Endothelial cell of hepatic sinusoid (primary cell): Measurements from ENCODE around the gene SERPINA5.
"Not testable (repeated sequence)": the region's sequence is repeated elsewhere in the genome, so short reads cannot be mapped to it uniquely, and the experiment has no call there.

Source experiments
- in situ Hi-C: cut with HindIII; loops from 2 replicates; pipeline ENCODE4 v1.10.0; 2017; ENCODE audit warnings: low sequenced_read_pairs

SERPINA5 gene

GRCh38 chr14:94621358-94622134 lies 40.3 kb downstream of the SERPINA5 start:
- in situ Hi-C loops, result no loop called here

GRCh38 chr14:94622653-94623421 lies 41.6 kb downstream of the SERPINA5 start:
- in situ Hi-C loops, result no loop called here

GRCh38 chr14:94623422-94623809 lies 42.2 kb downstream of the SERPINA5 start:
- in situ Hi-C loops, result no loop called here

- in situ Hi-C loops, result no loop called here
These were observed 42.8 kb downstream of the SERPINA5 start for GRCh38 chr14:94623856-94624499.

GRCh38 chr14:94624537-94625352 lies 43.5 kb downstream of the SERPINA5 start:
- in situ Hi-C loops, result no loop called here

GRCh38 chr14:94625353-94625635 lies 44.1 kb downstream of the SERPINA5 start:
- in situ Hi-C loops, result no loop called here

GRCh38 chr14:94628578-94628977 lies 47.4 kb downstream of the SERPINA5 start:
- in situ Hi-C loops, result no loop called here

- in situ Hi-C loops, result no loop called here
These were observed 49.2 kb downstream of the SERPINA5 start for GRCh38 chr14:94630396-94630795.

GRCh38 chr14:94631050-94631449 lies 49.8 kb downstream of the SERPINA5 start:
- in situ Hi-C loops, result no loop called here

- in situ Hi-C loops, result no loop called here
These were observed 50.5 kb downstream of the SERPINA5 start for GRCh38 chr14:94631536-94632304.

- in situ Hi-C loops, result no loop called here
These were observed 51.0 kb downstream of the SERPINA5 start for GRCh38 chr14:94632305-94632590.

- in situ Hi-C loops, result no loop called here
These were observed 51.9 kb downstream of the SERPINA5 start for GRCh38 chr14:94633121-94633520.

GRCh38 chr14:94635154-94635553 lies 53.9 kb downstream of the SERPINA5 start:
- in situ Hi-C loops, result no loop called here

- in situ Hi-C loops, result no loop called here
These were observed 55.7 kb downstream of the SERPINA5 start for GRCh38 chr14:94636744-94637412.

GRCh38 chr14:94637814-94638213 lies 56.6 kb downstream of the SERPINA5 start:
- in situ Hi-C loops, result not testable (repeated sequence)

GRCh38 chr14:94638339-94638738 lies 57.1 kb downstream of the SERPINA5 start:
- in situ Hi-C loops, result no loop called here

- in situ Hi-C loops, result no loop called here
These were observed 58.0 kb downstream of the SERPINA5 start for GRCh38 chr14:94638961-94639817.

- in situ Hi-C loops, result no loop called here
These were observed 59.8 kb downstream of the SERPINA5 start for GRCh38 chr14:94640721-94641631.
